A549 treated with RU486 at 1 μM for 4 hours (cell line): ENCODE results near the gene ZNF821. TPM values are rescaled to one million over a fixed set of nuclear protein-coding genes. Genes with fewer than 3 reads are reported as not detected.

Experiments
- total RNA-seq: library from RNA; stranded (reverse); fragments of 200-300 nt; extraction: Qiagen RNA extraction; gene quantifications from 5 replicates; pipeline ENCODE4 v1.2.3, GENCODE V29; 2022; ENCODE audit warnings: low read depth

Gene ZNF821
- 4.0 to 4.8 TPM (median 4.4 TPM) in 5 replicates for total RNA-seq

GRCh38 chr16:71883849-71884638, at the start of gene ZNF821:
Gene ZNF821, minus strand, starts transcription at chr16:71884182. Its CDS starts 4,236 bp downstream, at chr16:71879946.

GRCh38 chr16:71894921-71895678, 11.1 kb upstream of the ZNF821 start, which contains the start of gene IST1:
Gene IST1, plus strand, starts transcription at chr16:71895531. Its CDS starts 20,110 bp downstream, at chr16:71915641.

GRCh38 chr16:71845639-71846430, 38.1 kb downstream of the ZNF821 start, which contains the start of gene ATXN1L:
Gene ATXN1L, plus strand, starts transcription at chr16:71845976. Its CDS starts 3,765 bp downstream, at chr16:71849741.

Other genes with a start within 250 kb of the ZNF821 start
- 6.4 to 10.8 TPM (median 9.6 TPM) in 5 replicates for gene PHLPP2, start 159.5 kb downstream of the ZNF821 start, total RNA-seq
- 44.8 to 48.6 TPM (median 47.1 TPM) in 5 replicates for gene AP1G1, start 75.3 kb downstream of the ZNF821 start, total RNA-seq
- gene ATXN1L, start 38.2 kb downstream of the ZNF821 start, total RNA-seq: 12.9 to 18.0 TPM (median 17.1 TPM) in 5 replicates
- 163 to 213 TPM (median 171 TPM) in 5 replicates for gene IST1, start 11.3 kb upstream of the ZNF821 start, total RNA-seq
- not detected in 5 replicates for gene PKD1L3, start 116.2 kb upstream of the ZNF821 start, total RNA-seq
- gene DHODH, start 124.6 kb upstream of the ZNF821 start, total RNA-seq: 12.2 to 16.2 TPM (median 13.4 TPM) in 5 replicates
- gene HP, start 170.3 kb upstream of the ZNF821 start, total RNA-seq: not detected in 5 replicates
- not detected in 5 replicates for gene HPR, start 179.0 kb upstream of the ZNF821 start, total RNA-seq
- 18.5 to 27.6 TPM (median 20.6 TPM) in 5 replicates for gene TXNL4B, start 209.4 kb upstream of the ZNF821 start, total RNA-seq
- gene DHX38, start 209.7 kb upstream of the ZNF821 start, total RNA-seq: 49.1 to 51.5 TPM (median 50.7 TPM) in 5 replicates